GM12801 (cell line): ENCODE results near the gene OXER1.

Experiments
- CTCF ChIP-seq: IDR thresholded peaks from one replicate; pipeline ENCODE4 v1.5.1; 2011; ENCODE audit warnings: control low read depth; ENCODE audit not compliant: insufficient read length; ENCODE audit errors: extremely low read depth

OXER1 gene

GRCh38 chr2:42797281-42797680 is 33.3 kb upstream of the OXER1 start:
- TF ChIP-seq CTCF = no peak

- no peak for TF ChIP-seq CTCF
Measured at GRCh38 chr2:42796427-42797248, 32.7 kb upstream of the OXER1 start.

GRCh38 chr2:42795841-42796301 is 31.9 kb upstream of the OXER1 start:
- TF ChIP-seq CTCF = no peak

- no peak for TF ChIP-seq CTCF
Measured at GRCh38 chr2:42795275-42795674, 31.3 kb upstream of the OXER1 start.

GRCh38 chr2:42794271-42795046 is 30.5 kb upstream of the OXER1 start:
- TF ChIP-seq CTCF = no peak

- TF ChIP-seq CTCF = no peak
Measured at GRCh38 chr2:42793334-42794270, 29.7 kb upstream of the OXER1 start.
